Osteoblast (primary cell): ENCODE data around the gene HOXB2. TPM values are rescaled to one million over a fixed set of nuclear protein-coding genes. Genes with fewer than 3 reads are reported as not detected.

Source experiments
- DNase-seq: peaks from one replicate; pipeline ENCODE4 v3.0.0; 2011; ENCODE audit warnings: low spot score, mixed read lengths; ENCODE audit not compliant: insufficient read length; ENCODE audit errors: missing footprints
- H2AFZ ChIP-seq: 2 replicates; pipeline ENCODE4 v1.6.0; 2011; ENCODE audit warnings: mild to moderate bottlenecking, low read length
- H3K27ac ChIP-seq: 2 replicates; pipeline ENCODE4 v1.5.1; 2011; ENCODE audit warnings: mild to moderate bottlenecking, low read depth, low read length, moderate library complexity
- H3K27me3 ChIP-seq: 2 replicates; pipeline ENCODE4 v1.6.0; 2012; ENCODE audit warnings: mild to moderate bottlenecking, control low read depth, inconsistent platforms, low read length, moderate library complexity; ENCODE audit not compliant: insufficient read depth
- H3K36me3 ChIP-seq: 2 replicates; pipeline ENCODE4 v1.5.1; 2011; ENCODE audit warnings: mild to moderate bottlenecking, low read length, control low read depth, moderate library complexity; ENCODE audit not compliant: insufficient read depth
- H3K4me1 ChIP-seq: 2 replicates; pipeline ENCODE4 v1.5.1; 2011; ENCODE audit warnings: mild to moderate bottlenecking, low read length, control low read depth, moderate library complexity; ENCODE audit not compliant: insufficient read depth
- H3K4me2 ChIP-seq: 2 replicates; pipeline ENCODE4 v1.6.0; 2011; ENCODE audit warnings: mild to moderate bottlenecking, low read length; ENCODE audit not compliant: insufficient read depth
- H3K4me3 ChIP-seq: fragments of 200-600 bp; sonication (generic); 3 replicates; pipeline ENCODE4 v1.5.1; 2012; ENCODE audit warnings: mild to moderate bottlenecking, low read length, inconsistent platforms; ENCODE audit not compliant: insufficient read depth
- H3K79me2 ChIP-seq: 2 replicates; pipeline ENCODE4 v1.6.0; 2012; ENCODE audit warnings: mild to moderate bottlenecking, low read length, control low read depth, inconsistent platforms; ENCODE audit not compliant: insufficient read depth
- H3K9me3 ChIP-seq: 2 replicates; pipeline ENCODE4 v1.5.1; 2011; ENCODE audit warnings: low read depth, low read length, control low read depth
- H4K20me1 ChIP-seq: 2 replicates; pipeline ENCODE4 v1.6.0; 2012; ENCODE audit warnings: mild to moderate bottlenecking, low read length, control low read depth; ENCODE audit not compliant: insufficient read depth
- total RNA-seq: library from RNA; depleted of rRNA; stranded (reverse); fragments of >200 nt; gene quantifications from 2 replicates; pipeline ENCODE4 v1.2.3, GENCODE V29; 2012
- TF ChIP-seq, protein P1 (sequence below): IDR thresholded peaks from 2 replicates; pipeline ENCODE4 v1.5.1; 2011; ENCODE audit warnings: mild to moderate bottlenecking, low read depth, low read length, moderate library complexity; ENCODE audit errors: extremely low read depth

The HOXB2 gene
- total RNA-seq, 1 donor, result 3.3 TPM

DNA sequence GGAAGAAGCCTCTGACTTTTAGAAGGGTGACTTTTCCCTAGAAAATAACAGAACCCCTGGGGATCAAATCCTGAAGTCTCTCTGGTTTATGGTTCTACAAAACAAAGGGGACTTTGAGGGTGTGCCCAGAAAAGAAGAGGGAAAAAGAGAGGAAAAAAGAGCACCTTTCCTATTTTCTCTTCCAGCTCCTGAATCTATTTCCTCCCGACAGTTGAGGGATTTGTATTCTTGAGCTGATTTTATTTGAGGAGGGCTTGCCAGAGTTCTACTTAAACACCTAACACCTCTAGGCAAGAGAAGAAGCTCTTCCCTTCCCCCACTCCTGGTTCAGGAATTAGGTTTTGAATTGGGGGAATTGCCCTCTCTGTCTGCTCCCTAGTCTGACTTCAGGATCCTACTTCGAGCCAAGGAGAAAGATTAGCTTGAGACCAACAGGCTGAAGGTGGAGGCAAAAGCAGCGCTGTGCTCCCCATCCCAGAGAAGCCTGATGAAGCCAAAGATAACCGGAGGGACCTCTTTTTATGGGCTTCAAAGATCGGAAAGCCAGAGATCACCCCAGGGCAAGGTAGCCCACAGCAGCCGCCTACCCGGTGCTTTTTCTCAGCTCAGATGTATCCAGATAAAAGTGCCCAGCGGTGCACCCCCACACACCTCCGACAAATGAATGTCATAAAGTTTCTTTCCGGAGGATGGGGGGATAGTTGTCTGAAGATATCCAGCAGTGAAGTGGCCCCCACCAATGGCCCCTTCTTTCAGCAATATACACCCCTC is 44.3 kb upstream of the HOXB2 start:
- Histone ChIP-seq H3K9me3 (no peaks in the 10 kb centered on the region), H3K79me2 (no peaks in the 10 kb centered on the region), H3K36me3 (no peaks in the 10 kb centered on the region), H3K4me3 (no peak overlapping the region), H2AFZ (no peak overlapping the region), H4K20me1 (no peaks in the 10 kb centered on the region), H3K4me2 (no peak overlapping the region), H3K4me1 (peaks cover 11% of the 10 kb centered on the region), H3K27ac (no peak overlapping the region), H3K27me3 (peaks cover 85% of the 10 kb centered on the region)
- TF ChIP-seq, protein P1, sequence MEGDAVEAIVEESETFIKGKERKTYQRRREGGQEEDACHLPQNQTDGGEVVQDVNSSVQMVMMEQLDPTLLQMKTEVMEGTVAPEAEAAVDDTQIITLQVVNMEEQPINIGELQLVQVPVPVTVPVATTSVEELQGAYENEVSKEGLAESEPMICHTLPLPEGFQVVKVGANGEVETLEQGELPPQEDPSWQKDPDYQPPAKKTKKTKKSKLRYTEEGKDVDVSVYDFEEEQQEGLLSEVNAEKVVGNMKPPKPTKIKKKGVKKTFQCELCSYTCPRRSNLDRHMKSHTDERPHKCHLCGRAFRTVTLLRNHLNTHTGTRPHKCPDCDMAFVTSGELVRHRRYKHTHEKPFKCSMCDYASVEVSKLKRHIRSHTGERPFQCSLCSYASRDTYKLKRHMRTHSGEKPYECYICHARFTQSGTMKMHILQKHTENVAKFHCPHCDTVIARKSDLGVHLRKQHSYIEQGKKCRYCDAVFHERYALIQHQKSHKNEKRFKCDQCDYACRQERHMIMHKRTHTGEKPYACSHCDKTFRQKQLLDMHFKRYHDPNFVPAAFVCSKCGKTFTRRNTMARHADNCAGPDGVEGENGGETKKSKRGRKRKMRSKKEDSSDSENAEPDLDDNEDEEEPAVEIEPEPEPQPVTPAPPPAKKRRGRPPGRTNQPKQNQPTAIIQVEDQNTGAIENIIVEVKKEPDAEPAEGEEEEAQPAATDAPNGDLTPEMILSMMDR, result no peak
- no peak for DNase-seq

DNA sequence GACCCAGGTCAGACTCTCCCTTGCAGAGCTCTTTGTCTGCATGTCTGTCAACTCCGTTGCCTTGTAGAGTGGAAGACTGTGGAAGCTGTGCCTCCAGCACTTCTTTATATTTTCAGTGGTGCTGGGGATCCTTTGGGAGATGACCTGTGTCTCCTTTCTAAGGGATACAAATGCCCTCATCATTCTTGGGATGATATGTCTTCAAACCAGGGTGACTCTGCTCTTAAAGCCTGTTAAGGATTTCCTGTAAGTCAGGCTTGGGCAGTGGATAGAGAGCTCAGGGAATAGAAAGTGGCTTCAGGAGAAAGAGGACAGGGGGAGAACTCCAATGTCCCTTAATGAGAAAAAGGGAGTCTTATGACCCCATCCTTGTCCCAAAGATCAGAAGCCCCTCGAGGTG is 43.6 kb upstream of the HOXB2 start:
- Histone ChIP-seq H3K4me3 (no peak overlapping the region), H2AFZ (no peak overlapping the region)

GRCh38 chr17:48588074-48588415 is 43.1 kb upstream of the HOXB2 start:
- Histone ChIP-seq H4K20me1 (no peaks in the 10 kb centered on the region), H3K4me3 (no peak overlapping the region), H3K4me2 (no peak overlapping the region), H3K79me2 (no peaks in the 10 kb centered on the region), H2AFZ (no peak overlapping the region), H3K36me3 (no peaks in the 10 kb centered on the region), H3K27ac (no peak overlapping the region), H3K9me3 (no peaks in the 10 kb centered on the region), H3K4me1 (peaks cover 11% of the 10 kb centered on the region), H3K27me3 (peaks cover 85% of the 10 kb centered on the region)
- no peak for DNase-seq
- TF ChIP-seq, protein P1, result no peak

More for the DNA sequence above, 43.6 kb upstream of the HOXB2 start:
- no peaks in the 10 kb centered on the region for H3K9me3 ChIP-seq
- no peak for DNase-seq
- H3K4me1 ChIP-seq, result peaks cover 11% of the 10 kb centered on the region
- H3K27ac ChIP-seq, result no peak overlapping the region
- no peaks in the 10 kb centered on the region for H3K36me3 ChIP-seq
- H3K79me2 ChIP-seq, result no peaks in the 10 kb centered on the region
- peaks cover 85% of the 10 kb centered on the region for H3K27me3 ChIP-seq
- no peaks in the 10 kb centered on the region for H4K20me1 ChIP-seq
- TF ChIP-seq, protein P1, result no peak
- no peak overlapping the region for H3K4me2 ChIP-seq

GRCh38 chr17:48587276-48588073 is 42.6 kb upstream of the HOXB2 start:
- Histone ChIP-seq H4K20me1 (no peaks in the 10 kb centered on the region), H3K4me2 (no peak overlapping the region), H3K79me2 (no peaks in the 10 kb centered on the region), H3K4me3 (no peak overlapping the region), H3K27ac (no peak overlapping the region), H3K36me3 (no peaks in the 10 kb centered on the region), H2AFZ (no peak overlapping the region), H3K27me3 (peaks cover 86% of the 10 kb centered on the region), H3K9me3 (no peaks in the 10 kb centered on the region), H3K4me1 (peaks cover 11% of the 10 kb centered on the region)
- TF ChIP-seq, protein P1, result no peak
- DNase-seq, result no peak
